H7 (cell line): ENCODE results near the gene ARHGAP32. TPM values are rescaled to one million over a fixed set of nuclear protein-coding genes. Genes with fewer than 3 reads are reported as not detected.
A peak's percentile ranks its signal among the peaks of the same experiment; 100 is the strongest.

Experiments used
- DNase-seq: peaks from one replicate; pipeline ENCODE4 v3.0.0; 2012
- H3K27me3 ChIP-seq: 2 replicates; pipeline ENCODE4 v1.6.0; 2011; ENCODE audit warnings: mild to moderate bottlenecking, low read length; ENCODE audit not compliant: control insufficient read depth, insufficient read depth
- H3K36me3 ChIP-seq: replicated peaks from 2 replicates; pipeline ENCODE4 v1.5.1; 2011; ENCODE audit warnings: low read length; ENCODE audit not compliant: control insufficient read depth, insufficient read depth
- H3K4me3 ChIP-seq: 2 replicates; pipeline ENCODE4 v1.5.1; 2011; ENCODE audit warnings: low read depth, mild to moderate bottlenecking, control low read depth, low read length, moderate library complexity; ENCODE audit not compliant: insufficient read depth
- total RNA-seq: library from RNA; depleted of rRNA; stranded (reverse); fragments of >200 nt; shearing (Covaris generic); gene quantifications from 2 replicates; pipeline ENCODE4 v1.2.3, GENCODE V29; 2014

Gene ARHGAP32
- total RNA-seq, 1 experiment from 2014 or later = 15.6 TPM

GRCh38 chr11:129106788-129107187 lies 85.3 kb downstream of the ARHGAP32 start:
- Histone ChIP-seq H3K4me3 (no peak overlapping the region), H3K27me3 (no peaks in the 10 kb centered on the region), H3K36me3 (no peaks in the 10 kb centered on the region)
- DNase-seq = no peak

DNA sequence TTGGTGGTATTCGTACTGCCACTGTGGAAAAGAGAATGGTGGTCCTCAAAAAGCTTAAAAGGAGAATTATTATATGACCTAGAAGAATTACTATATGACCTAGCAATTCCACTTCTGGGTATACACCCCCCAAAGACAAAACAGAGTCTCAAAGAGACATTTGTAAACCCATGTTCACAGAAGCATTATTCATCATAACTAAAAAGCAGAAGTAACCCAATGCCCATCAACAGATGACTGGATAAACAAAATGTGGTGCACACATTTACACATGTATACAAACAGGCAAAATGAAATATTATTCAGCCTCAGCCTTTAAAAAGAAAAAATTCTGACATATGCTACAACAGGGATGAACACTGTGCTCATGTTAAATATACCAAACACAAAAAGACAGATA lies 89.4 kb downstream of the ARHGAP32 start:
- Histone ChIP-seq H3K4me3 (no peak overlapping the region), H3K36me3 (no peaks in the 10 kb centered on the region), H3K27me3 (no peaks in the 10 kb centered on the region)
- DNase-seq = no peak

DNA sequence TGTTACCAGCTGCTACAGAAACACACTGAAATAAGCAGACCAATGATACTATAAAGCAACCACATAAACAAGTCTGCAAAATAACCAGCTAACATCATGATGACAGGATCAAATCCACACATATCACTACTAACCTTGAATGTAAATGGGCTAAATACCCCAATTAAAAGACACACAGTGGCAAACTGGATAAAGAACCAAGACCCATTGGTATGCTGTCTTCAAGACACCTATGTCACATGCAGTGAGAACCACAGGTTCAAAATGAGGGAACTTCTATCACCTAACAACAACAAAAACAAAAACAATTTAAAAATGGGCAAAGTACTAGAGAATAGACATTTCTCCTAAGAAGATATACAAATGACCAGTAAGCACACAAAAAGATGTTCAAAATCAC lies 89.9 kb downstream of the ARHGAP32 start:
- DNase-seq = no peak
- H3K4me3 ChIP-seq = no peak overlapping the region
- no peaks in the 10 kb centered on the region for H3K27me3 ChIP-seq
- H3K36me3 ChIP-seq = no peaks in the 10 kb centered on the region

GRCh38 chr11:129093283-129093682 lies 98.8 kb downstream of the ARHGAP32 start:
- DNase-seq = no peak
- Histone ChIP-seq H3K36me3 (no peaks in the 10 kb centered on the region), H3K4me3 (no peak overlapping the region), H3K27me3 (no peaks in the 10 kb centered on the region)

DNA sequence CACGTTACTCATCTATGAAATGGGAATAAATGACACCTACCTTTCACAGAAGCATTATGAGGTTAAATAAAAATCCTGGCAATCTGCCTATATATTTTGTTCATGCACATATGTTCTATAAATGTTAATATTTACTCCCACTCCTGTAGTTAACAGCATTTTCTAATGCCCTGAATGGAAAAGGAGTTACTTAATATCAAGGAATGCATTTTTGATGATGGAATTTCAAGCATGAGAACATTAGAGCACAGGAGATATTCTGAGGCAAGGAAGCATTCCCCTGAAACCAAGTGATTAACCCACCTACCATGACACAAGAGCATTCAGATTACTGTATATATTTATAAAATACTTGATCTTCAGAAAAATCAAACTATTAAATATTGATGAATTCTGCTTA lies 102.1 kb downstream of the ARHGAP32 start:
- H3K4me3 ChIP-seq = no peak overlapping the region
- no peaks in the 10 kb centered on the region for H3K27me3 ChIP-seq
- no peaks in the 10 kb centered on the region for H3K36me3 ChIP-seq
- no peak for DNase-seq

- peak; percentile 13 for DNase-seq
- Histone ChIP-seq H3K27me3 (no peaks in the 10 kb centered on the region), H3K4me3 (no peak overlapping the region), H3K36me3 (no peaks in the 10 kb centered on the region)
These were observed 102.8 kb downstream of the ARHGAP32 start for GRCh38 chr11:129089279-129089678.

DNA sequence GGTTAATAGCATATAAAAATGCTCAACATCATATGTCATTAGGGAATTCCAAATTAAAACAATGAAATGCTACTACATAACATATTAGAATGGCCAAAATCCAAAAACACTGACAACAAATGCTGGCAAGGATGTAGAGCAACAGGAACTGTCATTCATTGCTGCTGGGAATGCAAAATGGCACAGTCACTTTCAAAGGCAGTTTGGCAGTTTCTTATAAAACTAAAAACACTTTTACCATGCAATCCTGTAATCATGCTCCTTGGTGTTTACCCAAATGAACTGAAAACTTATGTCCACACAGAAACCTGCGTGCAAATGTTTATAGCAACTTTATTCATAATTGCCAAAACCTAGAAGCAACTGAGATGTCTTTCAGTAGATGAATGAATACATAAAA lies 105.1 kb downstream of the ARHGAP32 start:
- no peaks in the 10 kb centered on the region for H3K27me3 ChIP-seq
- H3K36me3 ChIP-seq = no peaks in the 10 kb centered on the region
- DNase-seq = no peak
- H3K4me3 ChIP-seq = no peak overlapping the region

GRCh38 chr11:129077191-129077590 lies 114.9 kb downstream of the ARHGAP32 start:
- no peaks in the 10 kb centered on the region for H3K36me3 ChIP-seq
- DNase-seq = no peak
- H3K4me3 ChIP-seq = no peak overlapping the region
- H3K27me3 ChIP-seq = no peaks in the 10 kb centered on the region

- Histone ChIP-seq H3K36me3 (no peaks in the 10 kb centered on the region), H3K4me3 (no peak overlapping the region), H3K27me3 (no peaks in the 10 kb centered on the region)
- no peak for DNase-seq
These were observed 116.4 kb downstream of the ARHGAP32 start for GRCh38 chr11:129075757-129076156.

- no peaks in the 10 kb centered on the region for H3K27me3 ChIP-seq
- no peaks in the 10 kb centered on the region for H3K36me3 ChIP-seq
- H3K4me3 ChIP-seq = no peak overlapping the region
- no peak for DNase-seq
These were observed 124.7 kb downstream of the ARHGAP32 start for GRCh38 chr11:129067454-129067853.

GRCh38 chr11:129066229-129066628 lies 125.9 kb downstream of the ARHGAP32 start:
- H3K4me3 ChIP-seq = no peak overlapping the region
- no peak for DNase-seq
- H3K36me3 ChIP-seq = no peaks in the 10 kb centered on the region
- no peaks in the 10 kb centered on the region for H3K27me3 ChIP-seq

GRCh38 chr11:129063118-129063517 lies 129.0 kb downstream of the ARHGAP32 start:
- no peaks in the 10 kb centered on the region for H3K27me3 ChIP-seq
- no peaks in the 10 kb centered on the region for H3K36me3 ChIP-seq
- no peak overlapping the region for H3K4me3 ChIP-seq
- DNase-seq = no peak

- no peak for DNase-seq
- no peaks in the 10 kb centered on the region for H3K27me3 ChIP-seq
- H3K36me3 ChIP-seq = no peaks in the 10 kb centered on the region
- H3K4me3 ChIP-seq = no peak overlapping the region
These were observed 130.5 kb downstream of the ARHGAP32 start for GRCh38 chr11:129061492-129062230.

DNA sequence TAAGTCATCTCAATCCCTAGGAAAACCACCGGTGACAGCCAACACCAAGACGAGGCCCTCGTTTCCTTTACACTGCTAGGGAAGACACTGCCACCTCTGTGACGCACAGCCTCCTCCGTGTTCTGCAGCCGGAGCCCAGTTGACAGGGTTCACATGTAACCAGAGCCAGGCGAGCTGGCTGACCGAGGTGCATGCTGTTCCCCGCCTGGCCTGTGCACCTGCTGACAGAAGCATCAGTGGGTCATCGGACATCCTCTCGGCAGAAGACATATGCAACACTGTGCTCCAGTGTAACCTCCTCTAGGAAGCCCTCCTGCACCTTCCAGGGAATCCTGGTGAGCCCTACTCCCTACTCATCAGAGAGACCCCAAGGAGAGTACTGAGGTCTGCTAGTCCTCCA lies 135.2 kb downstream of the ARHGAP32 start:
- DNase-seq = no peak
- Histone ChIP-seq H3K27me3 (no peaks in the 10 kb centered on the region), H3K4me3 (no peak overlapping the region), H3K36me3 (no peaks in the 10 kb centered on the region)

- DNase-seq = no peak
- no peaks in the 10 kb centered on the region for H3K36me3 ChIP-seq
- H3K27me3 ChIP-seq = no peaks in the 10 kb centered on the region
- no peak overlapping the region for H3K4me3 ChIP-seq
These were observed 136.9 kb downstream of the ARHGAP32 start for GRCh38 chr11:129055196-129055595.

GRCh38 chr11:129048911-129049310 lies 143.2 kb downstream of the ARHGAP32 start:
- H3K27me3 ChIP-seq = no peaks in the 10 kb centered on the region
- H3K4me3 ChIP-seq = no peak overlapping the region
- no peak for DNase-seq
- H3K36me3 ChIP-seq = no peaks in the 10 kb centered on the region
